GM12892 (cell line): ENCODE measurements around the gene CARM1.
"Not testable (repeated sequence)": the region's sequence is repeated elsewhere in the genome, so short reads cannot be mapped to it uniquely, and the experiment has no call there.

Experiments
- DNase-seq: peaks from one replicate; pipeline ENCODE4 v3.0.0; 2011; ENCODE audit not compliant: insufficient read length
- FAIRE-seq: peaks from 2 replicates; lab custom pipeline; 2011; peaks lifted over from hg19 to GRCh38; lab: Jason Lieb, UNC
- POLR2A ChIP-seq: IDR thresholded peaks from 2 replicates; pipeline ENCODE4 v1.6.1; 2011; ENCODE audit warnings: low read depth, low read length, control low read depth
- POLR2AphosphoS5 ChIP-seq: IDR thresholded peaks from 2 replicates; pipeline ENCODE4 v1.6.1; 2011; ENCODE audit warnings: low read depth, low read length, control low read depth
- TAF1 ChIP-seq: IDR thresholded peaks from 2 replicates; pipeline ENCODE4 v1.6.1; 2011; ENCODE audit warnings: low read depth, mild to moderate bottlenecking, control low read depth, low read length, borderline replicate concordance

The CARM1 gene

DNA sequence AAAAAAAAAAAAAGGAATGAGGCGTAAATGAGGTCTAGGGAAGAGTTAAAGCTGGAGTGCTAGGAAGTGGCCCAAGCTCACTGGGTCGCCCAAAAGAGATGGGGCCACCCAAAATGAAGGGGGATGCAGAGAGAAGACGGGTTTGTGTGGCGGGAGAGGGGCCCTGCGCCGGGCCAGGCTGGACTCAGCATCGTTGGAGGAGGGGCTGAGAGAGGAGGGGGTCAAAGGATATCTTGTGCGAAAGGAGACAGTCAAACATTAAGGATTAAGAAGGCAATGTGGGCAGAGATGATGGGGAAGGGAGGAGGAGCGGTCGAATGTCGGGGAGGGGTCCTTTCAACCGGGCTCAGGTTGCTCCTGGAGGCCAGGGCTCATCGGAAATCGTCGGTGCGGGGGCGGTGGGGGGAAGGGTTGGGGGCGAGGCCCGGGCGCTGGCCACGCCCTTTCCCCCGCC is 825 bp upstream of the CARM1 start:
- FAIRE-seq (no peak), DNase-seq (no peak)
- TF ChIP-seq TAF1 (no peak), POLR2A (no peak), POLR2AphosphoS5 (no peak)

DNA sequence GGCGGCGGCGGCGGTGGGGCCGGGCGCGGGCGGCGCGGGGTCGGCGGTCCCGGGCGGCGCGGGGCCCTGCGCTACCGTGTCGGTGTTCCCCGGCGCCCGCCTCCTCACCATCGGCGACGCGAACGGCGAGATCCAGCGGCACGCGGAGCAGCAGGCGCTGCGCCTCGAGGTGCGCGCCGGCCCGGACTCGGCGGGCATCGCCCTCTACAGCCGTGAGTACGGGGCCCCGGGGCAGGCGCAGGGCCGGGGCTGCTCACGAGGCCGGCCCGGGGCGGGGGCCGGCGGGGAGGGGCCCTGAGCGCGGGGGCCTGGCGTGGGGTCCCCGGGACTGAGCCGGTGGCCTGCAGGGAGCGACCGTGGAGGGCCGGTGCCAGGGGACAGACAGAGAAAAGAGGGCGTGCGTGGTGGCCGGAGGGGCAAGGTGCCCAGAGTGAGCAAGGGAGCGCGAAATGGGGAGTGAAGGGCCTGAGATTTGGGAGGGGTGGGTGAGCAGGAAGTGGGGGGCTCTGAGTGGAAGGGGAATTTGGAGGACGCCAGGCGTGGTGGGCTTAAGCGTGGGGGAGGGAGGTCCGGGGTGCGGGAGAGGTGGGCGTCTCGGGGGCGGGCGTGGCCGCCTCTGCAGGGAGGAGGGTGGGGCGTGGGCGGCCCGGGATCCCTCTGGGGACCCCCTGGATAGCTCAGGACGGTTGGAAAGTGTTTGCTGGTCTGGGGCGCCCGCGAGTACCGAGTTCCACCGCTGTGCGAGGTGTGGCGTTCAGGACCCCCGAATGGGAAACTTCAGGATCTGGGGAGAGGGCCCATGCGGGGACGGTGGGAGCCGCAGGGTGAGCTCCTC is 575 bp downstream of the CARM1 start:
- DNase-seq: no peak
- no peak for TF ChIP-seq TAF1
- TF ChIP-seq POLR2AphosphoS5: no peak; the same call in 1 of the 2 replicates
- TF ChIP-seq POLR2A: no peak; the same call in 1 of the 2 replicates
- FAIRE-seq: no peak

DNA sequence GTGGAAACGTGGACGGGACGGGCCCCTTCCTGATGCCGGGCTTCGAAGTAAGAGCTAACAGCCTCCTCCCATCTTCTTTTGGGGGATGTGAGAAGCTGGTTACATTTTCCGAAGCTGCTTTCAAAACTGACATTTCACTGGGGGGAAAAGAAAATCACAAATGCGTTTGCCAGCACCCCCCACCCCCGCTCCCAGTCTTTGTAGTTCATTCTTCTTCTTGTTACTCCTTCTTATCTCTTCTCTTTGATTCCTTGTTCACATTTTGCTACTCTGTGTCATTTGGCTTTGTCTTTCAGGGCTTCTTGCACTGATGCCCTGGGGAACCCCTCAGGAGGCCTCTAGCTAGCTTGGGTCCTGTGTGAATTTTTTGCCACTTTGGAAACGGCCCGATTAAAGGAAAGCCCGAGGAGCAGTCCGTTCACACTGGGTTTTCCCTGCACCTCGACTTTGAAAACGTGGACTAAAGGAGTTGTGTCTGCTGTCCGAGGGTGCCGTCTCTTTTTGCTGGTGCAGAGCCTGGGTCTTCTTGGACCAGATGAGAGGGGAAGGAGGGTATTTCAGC is 1.3 kb downstream of the CARM1 start:
- DNase-seq (no peak), FAIRE-seq (peak; percentile 33)
- TF ChIP-seq TAF1: no peak
- no peak for TF ChIP-seq POLR2A
- TF ChIP-seq POLR2AphosphoS5: no peak

DNA sequence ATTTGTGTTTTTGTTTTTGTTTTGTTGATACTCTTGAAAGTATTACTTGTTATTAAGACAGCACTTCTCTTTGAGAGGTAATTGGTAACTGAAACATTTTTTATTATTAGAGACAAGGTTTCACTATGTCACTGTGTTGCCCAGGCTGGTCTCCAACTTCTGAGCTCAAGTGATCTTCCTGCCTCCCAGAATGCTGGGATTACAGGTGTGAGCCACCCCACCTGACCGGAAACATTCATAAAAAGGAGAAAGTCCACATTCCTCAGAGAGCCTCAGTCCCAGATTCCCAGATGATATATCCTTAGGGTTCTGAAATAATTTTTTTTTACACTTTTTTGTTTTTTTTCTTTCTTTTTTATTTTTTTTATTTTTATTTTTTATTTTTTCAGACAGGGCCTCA is 2.7 kb downstream of the CARM1 start:
- FAIRE-seq (no peak), DNase-seq (no peak)
- TF ChIP-seq POLR2AphosphoS5 (no peak), TAF1 (no peak), POLR2A (no peak)

DNA sequence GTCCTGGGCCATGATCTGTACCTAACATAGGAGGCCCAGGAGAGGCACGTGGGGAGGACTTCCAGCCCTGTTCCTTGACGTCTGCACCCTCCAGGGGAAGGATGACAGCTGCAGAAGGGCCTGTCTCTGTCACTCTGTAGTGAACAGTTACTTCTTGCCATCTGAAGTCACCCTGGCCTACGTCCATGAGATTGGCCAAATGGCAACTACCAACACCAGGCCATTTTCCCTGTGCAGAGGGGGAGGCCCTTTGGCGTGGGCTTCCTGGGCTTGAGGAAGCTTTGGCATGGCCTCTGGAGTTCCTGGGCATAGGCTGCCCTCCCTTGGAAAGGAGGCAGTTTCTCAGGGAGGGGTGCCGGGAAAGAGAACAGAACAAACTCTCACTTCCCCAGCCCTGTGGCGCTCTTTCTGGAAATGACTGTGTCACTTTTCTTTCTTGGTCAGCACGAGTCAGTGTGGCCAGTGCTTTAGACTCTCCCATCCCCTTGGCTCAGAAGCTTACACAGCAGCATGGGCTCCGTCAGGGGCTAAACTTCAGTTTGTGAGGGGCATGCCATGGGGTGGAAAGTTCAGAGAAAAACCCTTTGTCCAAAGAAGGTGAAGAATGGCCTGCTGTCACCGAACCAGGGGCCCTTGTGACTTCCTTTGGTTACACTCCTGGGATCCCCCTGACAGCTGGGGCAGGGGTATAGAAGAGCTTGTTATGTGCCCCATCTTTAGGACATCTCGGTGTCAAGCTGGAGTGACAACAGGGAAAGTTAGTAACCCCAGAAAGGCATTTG is 5.3 kb downstream of the CARM1 start:
- DNase-seq (no peak), FAIRE-seq (peak; percentile 92)
- TF ChIP-seq TAF1 (peak; percentile 47; the same call in 1 of the 2 replicates), POLR2A (no peak; the same call in 1 of the 2 replicates), POLR2AphosphoS5 (0 out of 2 replicates have a peak, but pooled peaks have one; percentile 0)

DNA sequence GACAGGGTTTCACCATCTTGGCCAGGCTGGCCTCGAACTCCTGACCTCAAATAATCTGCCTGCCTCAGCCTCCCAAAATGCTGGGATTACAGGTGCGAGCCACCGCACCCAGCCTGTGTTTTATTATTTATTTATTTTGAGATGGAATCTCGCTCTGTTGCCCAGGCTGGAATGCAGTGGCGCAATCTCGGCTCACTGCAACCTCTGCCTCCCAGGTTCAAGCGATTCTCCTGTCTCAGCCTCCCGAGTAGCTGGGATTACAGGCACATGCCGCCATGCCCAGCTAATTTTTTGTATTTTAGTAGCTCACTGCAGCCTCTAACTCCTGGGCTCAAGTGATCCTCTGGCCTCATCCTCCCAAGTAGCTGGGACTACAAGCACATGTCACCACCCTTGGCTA is 6.3 kb downstream of the CARM1 start:
- not testable (repeated sequence) for DNase-seq

DNA sequence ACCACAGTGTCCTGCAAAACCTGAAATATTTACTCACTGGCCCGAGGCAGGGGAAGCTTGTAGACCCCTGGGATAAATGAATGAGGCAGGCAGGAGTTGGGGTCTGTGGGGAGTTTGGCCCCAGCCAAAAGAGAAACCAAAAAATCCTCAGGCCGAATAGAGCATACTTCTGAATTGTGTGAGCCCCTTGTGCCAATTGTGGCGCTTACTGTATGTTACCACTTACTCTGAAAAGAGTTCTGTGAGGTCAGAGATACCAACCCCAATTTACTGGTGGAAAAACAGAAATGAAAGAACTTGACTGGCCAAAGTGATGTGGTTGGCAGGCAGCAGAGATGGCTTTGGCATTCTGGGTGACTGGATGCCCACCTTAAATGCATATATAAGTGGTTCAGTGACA is 6.9 kb downstream of the CARM1 start:
- DNase-seq (no peak), FAIRE-seq (no peak)
- TF ChIP-seq TAF1: no peak
- TF ChIP-seq POLR2AphosphoS5: no peak
- TF ChIP-seq POLR2A: no peak

More for the DNA sequence above, 6.3 kb downstream of the CARM1 start:
- not testable (repeated sequence) for FAIRE-seq

DNA sequence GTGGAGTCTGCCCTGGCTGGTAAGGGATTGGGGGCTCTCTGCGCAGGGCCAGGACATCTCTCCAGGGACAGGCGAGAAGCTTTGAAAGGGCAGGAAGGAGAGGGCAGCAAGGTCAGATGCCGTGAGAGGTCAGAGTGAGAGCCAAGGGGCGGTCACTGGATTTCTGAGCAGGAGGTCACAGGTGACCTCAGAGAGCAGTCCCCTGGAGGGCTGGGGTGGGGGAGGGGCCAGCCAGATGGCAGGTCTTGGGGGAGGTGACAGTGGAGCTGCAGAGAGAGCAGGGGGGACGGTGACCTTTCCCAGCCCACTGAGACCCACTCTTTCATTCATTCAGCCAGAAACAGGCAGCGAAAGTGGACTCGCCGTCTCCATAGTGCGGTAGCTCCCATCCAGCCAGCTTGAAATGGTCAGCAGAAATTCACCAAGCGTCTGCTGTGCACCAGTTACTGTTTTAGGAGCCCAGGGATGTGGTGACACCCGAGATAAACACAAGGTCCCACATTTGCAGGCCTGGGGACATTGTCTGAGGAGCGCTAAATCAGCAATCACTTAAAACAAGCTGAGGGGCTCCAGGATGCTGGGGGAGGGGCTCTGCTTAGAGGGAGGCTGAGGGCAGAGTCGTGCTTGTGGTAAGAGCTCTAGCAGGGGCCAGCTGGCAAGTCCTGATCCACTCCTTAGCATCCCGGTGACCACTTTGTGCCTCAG is 10.2 kb downstream of the CARM1 start:
- FAIRE-seq (no peak), DNase-seq (no peak)
- TF ChIP-seq TAF1 (no peak), POLR2A (no peak), POLR2AphosphoS5 (no peak)

DNA sequence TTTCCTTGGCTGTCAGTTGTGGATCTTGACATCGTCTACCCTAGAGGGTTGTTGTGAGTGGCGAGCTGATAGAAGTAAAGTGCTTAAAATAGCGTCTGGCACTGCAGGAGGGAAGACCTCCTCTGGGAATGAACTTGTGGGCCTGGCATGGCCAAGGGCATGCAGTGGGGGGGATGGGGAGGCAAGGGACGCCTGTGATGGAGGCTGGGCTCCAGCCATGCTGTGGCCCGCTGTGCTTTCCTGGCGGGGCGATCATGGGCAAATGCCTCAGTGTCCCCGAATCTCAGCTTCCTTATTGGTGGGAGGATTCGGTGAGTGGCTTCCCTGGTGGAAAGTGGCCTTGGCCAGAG is 10.7 kb downstream of the CARM1 start:
- FAIRE-seq: no peak
- DNase-seq: no peak
- TF ChIP-seq POLR2AphosphoS5: no peak
- no peak for TF ChIP-seq TAF1
- no peak for TF ChIP-seq POLR2A

DNA sequence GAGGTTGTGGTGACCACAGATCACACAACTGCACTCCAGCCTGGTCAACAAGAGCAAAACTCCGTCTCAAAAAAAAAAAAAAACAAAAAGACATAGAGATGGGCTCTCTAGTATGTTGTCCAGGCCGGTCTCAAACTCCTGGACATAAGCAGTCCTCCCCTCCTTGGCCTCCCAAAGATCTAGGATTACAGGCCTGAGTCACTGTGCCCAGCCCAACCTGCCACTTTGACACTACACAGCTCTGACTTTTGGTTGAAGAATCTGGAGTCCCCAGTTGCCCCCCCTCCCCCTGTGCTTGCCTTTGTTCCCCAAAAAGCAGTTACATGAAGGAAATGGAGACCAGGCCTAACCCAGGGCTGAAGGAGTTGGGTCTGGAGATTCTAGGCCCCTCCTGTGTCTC is 12.9 kb downstream of the CARM1 start:
- FAIRE-seq (no peak), DNase-seq (no peak)
- TF ChIP-seq TAF1 (no peak), POLR2A (no peak), POLR2AphosphoS5 (no peak)
